GM12878 (cell line): ENCODE data around the gene WDR12. TPM values are rescaled to one million over a fixed set of nuclear protein-coding genes. Genes with fewer than 3 reads are reported as not detected.

ENCODE experiments used
- ATAC-seq: fragments of 200-7000 bp; cut with Tn5 transposase; 3 replicates; pipeline ENCODE4 v1.9.1; 2020; ENCODE audit warnings: mild to moderate bottlenecking, moderate library complexity
- BruUV-seq: library from RNA; stranded (reverse); fragments of 400-500 nt; replicated peaks from 2 replicates; lab custom pipeline; 2021; lab: Mats Ljungman, UMichigan
- CTCF ChIA-PET: fragments of 300-600 bp; sonication (Branson Sonifier 250); formaldehyde crosslinking; extraction: SDS; loops from one replicate; lab custom pipeline; 2021; ENCODE audit warnings: inconsistent platforms; lab: Yijun Ruan, JAX
- POLR2A ChIA-PET: fragments of 350-600 bp; formaldehyde crosslinking; extraction: SDS; loops from one replicate; lab custom pipeline; 2021; ENCODE audit warnings: inconsistent platforms; lab: Charles Lee
- RAD21 ChIA-PET: fragments of 300-600 bp; sonication (Branson Sonifier 250); formaldehyde crosslinking; loops from one replicate; lab custom pipeline; 2023; ENCODE audit warnings: antibody characterized with exemption; ENCODE audit not compliant: unreplicated experiment; lab: Charles Lee
- SMC1A ChIA-PET: fragments of 300-600 bp; sonication (Branson Sonifier 250); formaldehyde crosslinking; loops from one replicate; lab custom pipeline; 2023; ENCODE audit not compliant: unreplicated experiment, uncharacterized antibody; lab: Charles Lee
- DNase-seq: peaks from one replicate; pipeline ENCODE4 v3.0.0-alpha.2; 2011; ENCODE audit warnings: low read depth, low spot score
- FAIRE-seq: peaks from 3 replicates; lab custom pipeline; 2011; peaks lifted over from hg19 to GRCh38; lab: Jason Lieb, UNC
- H2AFZ ChIP-seq: 2 replicates; pipeline ENCODE4 v1.6.0; 2011; ENCODE audit warnings: low read depth, low read length, control low read depth; ENCODE audit not compliant: control insufficient read depth
- H3K27ac ChIP-seq: 2 replicates; pipeline ENCODE4 v1.5.1; 2011; ENCODE audit warnings: control low read depth; ENCODE audit not compliant: control insufficient read depth, insufficient read depth
- H3K27me3 ChIP-seq, 2 experiments: replicated peaks in 1 of 2; 2 replicates each; pipeline versions ENCODE4 v1.6.0 to v1.6.1; 2011; ENCODE audit warnings: low read length in 1 of 2; ENCODE audit not compliant: control insufficient read depth in 2 of 2, insufficient read depth in 2 of 2
- H3K36me3 ChIP-seq, 2 experiments: 2 replicates each; pipeline ENCODE4 v1.5.1; 2011; ENCODE audit warnings: low read length in 1 of 2; ENCODE audit not compliant: control insufficient read depth in 2 of 2, insufficient read depth in 2 of 2
- H3K4me1 ChIP-seq: 2 replicates; pipeline ENCODE4 v1.6.1; 2011; ENCODE audit warnings: mild to moderate bottlenecking, low read length, moderate library complexity, mixed read lengths; ENCODE audit not compliant: control insufficient read depth, insufficient read depth
- H3K4me2 ChIP-seq: 2 replicates; pipeline ENCODE4 v1.6.0; 2011; ENCODE audit warnings: control low read depth; ENCODE audit not compliant: control insufficient read depth, insufficient read depth
- H3K4me3 ChIP-seq: fragments of 200-600 bp; sonication (generic); 2 replicates; pipeline ENCODE4 v1.5.1; 2016
- H3K79me2 ChIP-seq: 2 replicates; pipeline ENCODE4 v1.6.0; 2011; ENCODE audit warnings: low read length; ENCODE audit not compliant: control insufficient read depth, insufficient read depth
- H3K9ac ChIP-seq: 2 replicates; pipeline ENCODE4 v1.8.0; 2011; ENCODE audit warnings: low read length, control low read depth, mixed read lengths; ENCODE audit not compliant: control insufficient read depth, insufficient read depth
- H3K9me3 ChIP-seq: replicated peaks from 3 replicates; pipeline ENCODE4 v1.5.1; 2011; ENCODE audit warnings: mild to moderate bottlenecking, low read length; ENCODE audit not compliant: control insufficient read depth, insufficient read depth
- H4K20me1 ChIP-seq: 2 replicates; pipeline ENCODE4 v1.6.0; 2011; ENCODE audit not compliant: control insufficient read depth, insufficient read depth
- ASH2L ChIP-seq: fragments of 300-600, 200-600 bp; sonication (generic); IDR thresholded peaks from 2 replicates; pipeline ENCODE4 v1.6.1; 2017; ENCODE audit warnings: low read depth, mild to moderate bottlenecking, borderline replicate concordance
- CREB1 ChIP-seq: IDR thresholded peaks from 2 replicates; pipeline ENCODE4 v1.6.1; 2012; ENCODE audit warnings: low read depth, mild to moderate bottlenecking, inconsistent platforms
- DPF2 ChIP-seq: fragments of 450-650 bp; IDR thresholded peaks from 2 replicates; pipeline ENCODE4 v1.6.1; 2017; ENCODE audit warnings: mild to moderate bottlenecking
- E2F8 ChIP-seq: fragments of 450-650 bp; IDR thresholded peaks from 2 replicates; pipeline ENCODE4 v1.6.1; 2018; ENCODE audit warnings: mild to moderate bottlenecking, low read depth, moderate library complexity; ENCODE audit not compliant: partially characterized antibody
- IKZF1 ChIP-seq: fragments of 450-650 bp; conservative IDR thresholded peaks from 2 replicates; pipeline ENCODE4 v1.6.1; 2017; ENCODE audit warnings: antibody characterized with exemption, mild to moderate bottlenecking
- PRDM15 ChIP-seq: fragments of 450-650 bp; formaldehyde crosslinking; IDR thresholded peaks from 2 replicates; pipeline ENCODE4 v1.4.0; 2020; ENCODE audit warnings: mild to moderate bottlenecking, moderate library complexity
- RUNX3 ChIP-seq: IDR thresholded peaks from 2 replicates; pipeline ENCODE4 v1.6.1; 2012; ENCODE audit warnings: low read length, inconsistent platforms
- SP1 ChIP-seq: IDR thresholded peaks from one replicate; pipeline ENCODE4 v1.6.1; 2011; ENCODE audit warnings: low read depth, low read length
- ZBTB4 ChIP-seq: fragments of 450-650 bp; formaldehyde crosslinking; IDR thresholded peaks from 2 replicates; pipeline ENCODE4 v1.4.0; 2022; ENCODE audit warnings: mild to moderate bottlenecking, moderate library complexity
- ZZZ3 ChIP-seq: IDR thresholded peaks from 2 replicates; pipeline ENCODE4 v1.6.1; 2011; ENCODE audit warnings: low read depth; ENCODE audit not compliant: control insufficient read depth, insufficient read length
- WGBS: methylation state at CpG from one replicate; pipeline ENCODE4 v1.1.6; 2016; ENCODE audit warnings: low lambda C conversion rate; ENCODE audit not compliant: insufficient replicate concordance, insufficient coverage; ENCODE audit errors: missing lambda C conversion rate; 5-methylcytosine and 5-hydroxymethylcytosine counted together
- in situ Hi-C: fragments of 300-500 bp; cut with MboI; formaldehyde crosslinking; loops from 9 replicates; pipeline ENCODE4 v1.14.3; 2018; ENCODE audit warnings: mixed read lengths
- intact Hi-C: fragments of 100-400 bp; cut with micrococcal nuclease; formaldehyde crosslinking; loops from one replicate; pipeline ENCODE4 v1.14.2; 2022; ENCODE audit not compliant: unreplicated experiment
- polyA plus RNA-seq, 11 experiments: library from polyadenylated mRNA; depleted of rRNA in 4 of 11; unstranded in 6 of 11; stranded (reverse) in 5 of 11; fragments of >200 nt; fragmentation: Nextera tagmentation in 4 of 11; fragmentation: Illumina TruSeq in 1 of 11; extraction: Ambion mirVana in 4 of 11; extraction: Trizol in 1 of 11; gene quantifications; 1 replicate in 1 of 11; 2 replicates in 10 of 11; pipeline versions ENCODE4 v1.2.1 to v1.2.3, GENCODE V29; 2011 to 2016; ENCODE audit warnings: inconsistent platforms in 2 of 11, missing spikeins in 2 of 11, low read depth in 1 of 11
- total RNA-seq, 4 experiments: library from RNA; depleted of rRNA in 3 of 4; stranded (reverse); fragments of >200 nt in 3 of 4; fragmentation: Illumina TruSeq in 1 of 4; extraction: Trizol in 1 of 4; gene quantifications; 2 replicates each; pipeline versions ENCODE4 v1.2.1 to v1.2.3, GENCODE V29; 2013 to 2021
- TF ChIP-seq, protein P1 (sequence below): IDR thresholded peaks from 2 replicates; pipeline ENCODE4 v1.6.1; 2011; ENCODE audit warnings: mild to moderate bottlenecking, low read depth, low read length, moderate library complexity; ENCODE audit not compliant: insufficient replicate concordance

Gene WDR12
- total and polyA plus RNA-seq, 10 of the 15 experiments (the other 5 are each of a cell fraction or from before 2014, with no cell fraction given): 52.9 to 256 (median 108) TPM

DNA sequence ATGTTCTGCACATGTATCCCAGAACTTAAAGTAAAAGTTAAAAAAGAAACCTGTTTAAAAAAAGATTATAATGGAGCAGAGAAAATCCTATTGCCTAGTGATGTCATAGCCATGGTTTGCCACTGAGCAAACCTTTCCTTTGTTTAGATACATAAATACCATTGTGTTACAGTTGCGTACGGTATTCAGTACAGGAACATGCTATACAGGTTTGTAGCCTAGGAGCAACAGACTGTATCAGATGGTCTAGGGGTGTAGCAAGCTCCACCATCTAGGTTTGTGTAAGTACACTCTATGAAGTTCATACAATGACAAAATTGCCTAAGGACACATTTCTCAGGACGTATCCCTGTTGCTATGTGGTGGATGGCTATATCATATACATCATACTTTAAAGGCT, 52.9 kb downstream of the WDR12 start:
- no peak overlapping the region for H3K27ac ChIP-seq
- no peaks in the 10 kb centered on the region for H3K36me3 ChIP-seq
- no peaks in the 10 kb centered on the region for H3K27me3 ChIP-seq
- intact Hi-C loops (no loop called here), in situ Hi-C loops (no loop called here)
- CTCF ChIA-PET: no interaction called here
- H3K9me3 ChIP-seq: no peaks in the 10 kb centered on the region; the same call in 2 of the 3 replicates
- no peaks in the 10 kb centered on the region for H4K20me1 ChIP-seq
- POLR2A ChIA-PET: no interaction called here
- ATAC-seq: no peak
- H3K4me1 ChIP-seq: no peaks in the 10 kb centered on the region
- SMC1A ChIA-PET: no interaction called here
- BruUV-seq: no TSS peak
- no peak overlapping the region for H3K4me3 ChIP-seq
- no peak for FAIRE-seq
- no peak overlapping the region for H2AFZ ChIP-seq
- RAD21 ChIA-PET: no interaction called here
- DNase-seq: no peak
- no peaks in the 10 kb centered on the region for H3K79me2 ChIP-seq
- TF ChIP-seq DPF2 (no peak), IKZF1 (no peak), SP1 (no peak), ZZZ3 (no peak), ASH2L (no peak), CREB1 (no peak), RUNX3 (no peak), ZBTB4 (CRISPR knock-in tag) (no peak), E2F8 (no peak), PRDM15 (CRISPR knock-in tag) (no peak)
- TF ChIP-seq, protein P1, sequence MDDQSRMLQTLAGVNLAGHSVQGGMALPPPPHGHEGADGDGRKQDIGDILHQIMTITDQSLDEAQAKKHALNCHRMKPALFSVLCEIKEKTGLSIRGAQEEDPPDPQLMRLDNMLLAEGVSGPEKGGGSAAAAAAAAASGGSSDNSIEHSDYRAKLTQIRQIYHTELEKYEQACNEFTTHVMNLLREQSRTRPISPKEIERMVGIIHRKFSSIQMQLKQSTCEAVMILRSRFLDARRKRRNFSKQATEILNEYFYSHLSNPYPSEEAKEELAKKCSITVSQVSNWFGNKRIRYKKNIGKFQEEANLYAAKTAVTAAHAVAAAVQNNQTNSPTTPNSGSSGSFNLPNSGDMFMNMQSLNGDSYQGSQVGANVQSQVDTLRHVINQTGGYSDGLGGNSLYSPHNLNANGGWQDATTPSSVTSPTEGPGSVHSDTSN: no peak
- 81% methylated on average over 3 of the region's 3 CpGs for WGBS
- no peak overlapping the region for H3K9ac ChIP-seq
- H3K4me2 ChIP-seq: no peak overlapping the region
